NCI-H510A (cell line): Measurements from ENCODE around the gene SPATA20.

Experiments used
- DNase-seq: peaks from one replicate; lab custom pipeline; 2025; lab: John Stamatoyannopoulos, UW

Gene SPATA20

DNA sequence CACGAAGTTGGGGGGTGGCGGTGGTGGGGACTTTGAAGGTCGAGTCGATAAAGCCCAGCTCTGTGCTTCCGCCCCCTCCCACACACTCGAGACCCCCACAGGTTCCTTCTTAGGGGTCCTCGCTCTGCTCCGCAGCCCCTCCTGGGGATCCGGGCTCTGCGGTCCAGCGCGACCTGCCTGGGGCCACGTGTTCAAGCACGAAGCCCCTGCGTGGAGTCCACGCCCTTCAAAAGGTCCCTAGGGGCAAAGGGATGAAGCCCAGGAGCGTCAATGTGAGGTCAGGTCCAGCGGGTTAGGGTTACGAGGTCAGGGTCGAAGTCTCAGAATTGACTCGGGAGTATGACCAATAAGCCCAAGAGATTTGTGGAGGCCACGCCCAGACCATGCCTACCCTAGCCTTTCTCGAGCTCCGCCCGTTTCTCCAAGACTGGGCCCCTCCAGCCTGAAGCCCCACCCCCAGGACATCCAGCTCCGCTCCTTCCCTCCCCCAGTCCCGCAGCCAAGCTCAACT is 12.8 kb downstream of the SPATA20 start:
- no peak for DNase-seq

DNA sequence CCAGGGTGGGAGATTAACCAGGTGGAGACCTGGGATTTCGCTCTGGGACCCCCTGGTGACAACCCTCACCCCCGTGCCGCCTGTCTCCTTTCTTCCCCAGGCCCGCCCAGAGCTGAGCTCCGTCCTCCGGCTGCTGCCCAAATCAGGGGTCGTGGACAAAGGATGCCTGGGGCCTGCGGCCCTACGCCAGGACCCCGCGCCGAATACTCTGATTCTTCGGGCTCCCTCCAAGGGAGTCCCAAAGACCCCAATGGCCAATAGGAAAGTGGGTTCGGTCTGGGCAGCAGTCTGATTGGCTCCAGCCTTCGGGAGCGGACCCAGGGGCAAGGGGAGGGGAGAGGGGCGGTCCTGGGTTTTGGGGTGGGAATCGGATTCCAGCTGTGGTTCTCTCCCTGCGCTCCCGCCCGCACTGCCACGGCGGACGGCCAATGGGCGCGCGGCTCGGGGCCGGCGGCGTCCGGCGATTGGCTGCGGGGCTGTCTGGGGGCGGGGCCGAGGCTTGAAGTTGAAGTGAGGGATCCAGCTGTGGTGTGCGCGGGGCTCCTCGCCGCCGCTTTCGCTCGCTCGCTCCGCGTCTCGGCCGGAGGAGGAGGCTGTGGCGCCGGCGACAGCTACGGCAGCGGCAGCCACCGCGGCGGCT is 13.3 kb downstream of the SPATA20 start, which contains the start of gene CACNA1G:
Gene CACNA1G, plus strand, starts transcription at position 531 of the 640 bp plus-strand sequence. CDS start 745 bp downstream, outside the sequence.
- peak; percentile 88 for DNase-seq

DNA sequence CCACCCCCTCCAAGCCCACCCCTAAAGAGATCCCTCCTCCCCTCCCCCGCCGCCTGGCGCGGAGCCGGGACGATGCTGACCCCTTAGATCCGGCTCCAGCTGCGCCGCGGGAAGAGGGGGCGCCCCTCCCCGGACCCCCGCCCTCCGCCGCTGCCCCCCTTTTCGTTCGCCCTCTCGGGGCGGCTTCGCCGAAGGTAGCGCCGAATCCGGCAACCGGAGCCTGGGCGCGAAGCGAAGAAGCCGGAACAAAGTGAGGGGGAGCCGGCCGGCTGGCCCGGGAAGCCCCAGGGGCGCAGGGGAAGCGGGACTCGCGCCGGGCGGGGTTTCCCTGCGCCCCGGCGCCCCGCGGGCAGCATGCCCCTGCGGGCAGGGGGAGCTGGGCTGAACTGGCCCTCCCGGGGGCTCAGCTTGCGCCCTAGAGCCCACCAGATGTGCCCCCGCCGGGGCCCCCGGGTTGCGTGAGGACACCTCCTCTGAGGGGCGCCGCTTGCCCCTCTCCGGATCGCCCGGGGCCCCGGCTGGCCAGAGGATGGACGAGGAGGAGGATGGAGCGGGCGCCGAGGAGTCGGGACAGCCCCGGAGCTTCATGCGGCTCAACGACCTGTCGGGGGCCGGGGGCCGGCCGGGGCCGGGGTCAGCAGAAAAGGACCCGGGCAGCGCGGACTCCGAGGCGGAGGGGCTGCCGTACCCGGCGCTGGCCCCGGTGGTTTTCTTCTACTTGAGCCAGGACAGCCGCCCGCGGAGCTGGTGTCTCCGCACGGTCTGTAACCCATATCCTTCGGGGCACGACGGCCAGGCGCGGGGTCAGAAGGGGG is 14.2 kb downstream of the SPATA20 start:
- DNase-seq, result no peak

DNA sequence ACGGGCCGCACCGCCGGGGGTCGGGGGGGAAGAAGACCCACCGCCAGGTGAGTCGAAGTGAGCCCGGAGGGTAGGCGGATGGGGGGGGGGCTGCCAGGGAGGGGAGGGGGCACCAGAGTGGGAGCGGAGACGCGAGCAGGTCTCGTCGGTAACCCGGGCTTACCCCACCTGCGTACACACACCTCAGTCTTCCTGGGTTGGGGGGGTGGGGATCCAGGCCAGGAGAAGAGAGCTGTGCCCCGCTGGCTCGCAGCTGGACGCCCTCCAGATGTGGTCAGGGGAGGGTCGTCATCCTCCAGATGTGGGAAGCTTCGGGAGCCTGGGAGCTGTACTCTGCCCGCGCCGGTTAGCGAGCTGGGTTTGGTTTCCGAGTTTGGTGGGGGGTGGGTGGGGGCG is 14.8 kb downstream of the SPATA20 start:
- no peak for DNase-seq

DNA sequence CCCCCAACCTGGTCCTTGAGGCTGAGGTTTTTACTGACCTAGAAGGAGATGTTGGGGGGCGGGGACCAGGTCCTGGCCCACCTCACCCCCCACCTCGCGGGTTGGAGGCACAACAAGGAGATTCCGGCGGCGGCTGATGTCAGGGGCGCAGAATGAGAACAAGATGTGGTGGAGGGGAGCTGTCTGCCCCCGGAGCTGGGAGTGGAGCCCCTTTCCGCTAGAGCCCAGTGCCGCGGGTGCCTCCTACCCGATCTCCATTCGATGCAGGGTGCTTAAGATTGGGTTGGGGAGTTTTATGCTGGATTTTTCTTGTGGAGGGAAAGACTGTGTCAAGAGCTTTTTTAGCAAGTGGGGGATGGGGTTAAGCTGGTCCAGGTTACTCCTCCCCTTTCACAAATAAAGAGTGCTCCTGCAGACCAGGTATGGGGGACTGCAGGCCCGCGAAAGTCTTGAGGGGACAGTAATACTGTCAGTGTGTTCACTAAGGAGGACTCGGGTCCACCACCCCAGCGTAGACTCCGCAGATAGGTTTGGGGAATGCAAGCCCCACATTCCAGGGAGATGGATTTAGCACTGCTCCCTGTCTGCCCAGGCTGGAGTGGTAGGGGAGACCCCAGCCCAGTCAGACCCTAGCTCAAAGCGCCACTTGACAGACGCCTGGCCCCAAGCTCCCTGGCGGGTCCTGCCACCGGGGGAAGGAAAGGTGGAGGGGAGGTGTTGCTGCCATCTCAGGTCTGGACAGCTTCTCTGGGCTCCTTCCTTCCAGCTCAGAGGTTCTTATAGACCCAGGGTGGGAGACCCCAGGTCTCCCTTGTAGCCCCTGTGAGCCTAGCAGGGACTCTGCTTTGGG is 15.5 kb downstream of the SPATA20 start:
- no peak for DNase-seq

DNA sequence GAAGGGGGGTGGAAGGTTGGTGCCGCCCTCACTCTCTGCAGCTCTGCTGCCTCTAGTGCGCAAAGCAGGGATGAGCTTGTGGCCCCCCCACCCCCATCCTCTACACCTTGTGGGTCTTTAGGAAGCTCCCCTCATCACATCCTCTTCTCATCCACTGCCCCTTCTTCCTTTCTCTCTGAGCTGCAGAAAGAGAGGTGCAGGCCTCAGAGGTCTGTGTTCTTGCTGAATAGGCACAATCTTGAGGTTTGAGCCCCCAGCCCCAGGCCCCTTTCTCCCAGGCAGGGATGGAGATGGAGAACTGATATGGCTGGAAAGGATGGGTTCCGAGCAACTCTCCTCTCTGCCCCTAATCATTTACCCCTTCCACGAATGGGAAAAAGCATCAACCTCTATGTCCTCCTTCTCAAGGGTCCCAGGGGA is 16.1 kb downstream of the SPATA20 start:
- no peak for DNase-seq

DNA sequence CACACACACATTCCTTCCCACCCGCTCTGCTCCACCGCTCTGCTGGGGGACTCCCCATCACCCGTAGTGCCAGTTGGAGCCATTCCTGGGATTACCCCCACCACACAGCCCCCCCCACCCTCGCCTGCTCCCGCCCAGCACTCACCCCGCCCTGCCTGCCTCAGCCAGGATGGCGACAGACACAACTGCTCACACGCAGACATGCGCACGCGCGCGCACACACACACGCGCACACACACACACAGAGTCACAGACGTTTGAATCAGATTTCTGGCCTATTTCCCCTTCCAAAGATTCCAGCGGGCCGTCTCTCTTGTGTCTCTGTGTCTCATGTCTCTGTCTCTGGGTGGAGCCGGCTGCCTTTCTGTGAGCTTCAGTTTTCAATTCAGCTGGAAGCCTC is 17.9 kb downstream of the SPATA20 start:
- DNase-seq, result no peak

DNA sequence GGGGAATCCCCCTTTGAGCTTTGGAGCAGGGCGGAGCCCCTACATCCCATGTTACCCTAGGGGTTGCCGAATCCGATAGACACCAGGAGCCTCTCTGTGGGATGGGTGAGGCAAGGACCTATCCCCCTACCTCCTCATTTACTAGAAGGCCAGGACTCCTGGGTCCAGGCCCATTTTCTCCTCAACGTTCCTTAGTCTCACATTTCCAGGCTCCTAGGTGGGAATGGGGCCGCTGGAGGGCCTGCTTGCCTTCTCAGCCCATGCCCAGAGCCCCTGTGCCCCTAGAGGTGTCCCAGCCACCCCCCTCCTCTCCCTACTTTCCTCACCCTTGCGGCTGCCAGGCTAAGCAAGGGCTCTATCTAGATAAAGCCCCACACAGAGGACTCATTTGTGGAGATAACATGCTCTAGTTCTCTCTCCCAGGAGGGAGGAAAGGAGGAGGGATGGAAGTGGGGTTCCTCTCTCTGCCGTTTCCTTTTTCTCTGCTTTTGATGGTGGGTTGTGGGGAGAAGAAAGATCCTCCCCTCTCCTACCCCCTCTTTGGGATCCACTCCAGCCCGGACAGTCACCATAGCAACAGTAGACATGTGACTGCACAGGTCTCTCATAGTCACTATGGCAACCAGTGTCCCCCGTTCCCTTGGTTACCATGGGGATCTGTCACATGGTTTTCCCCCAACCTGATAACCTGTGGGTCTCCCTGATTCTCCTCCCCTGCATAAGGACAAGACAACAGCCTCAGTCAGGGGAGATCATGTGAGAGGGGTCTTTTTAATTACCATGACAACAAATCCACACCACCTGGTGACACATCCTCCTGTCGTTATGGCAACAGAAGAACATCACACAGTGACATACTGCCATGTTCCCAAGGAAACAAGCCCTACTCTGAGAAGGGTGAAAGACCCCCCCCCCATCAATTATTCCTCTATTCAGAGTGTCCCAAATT is 18.7 kb downstream of the SPATA20 start:
- DNase-seq, result no peak

DNA sequence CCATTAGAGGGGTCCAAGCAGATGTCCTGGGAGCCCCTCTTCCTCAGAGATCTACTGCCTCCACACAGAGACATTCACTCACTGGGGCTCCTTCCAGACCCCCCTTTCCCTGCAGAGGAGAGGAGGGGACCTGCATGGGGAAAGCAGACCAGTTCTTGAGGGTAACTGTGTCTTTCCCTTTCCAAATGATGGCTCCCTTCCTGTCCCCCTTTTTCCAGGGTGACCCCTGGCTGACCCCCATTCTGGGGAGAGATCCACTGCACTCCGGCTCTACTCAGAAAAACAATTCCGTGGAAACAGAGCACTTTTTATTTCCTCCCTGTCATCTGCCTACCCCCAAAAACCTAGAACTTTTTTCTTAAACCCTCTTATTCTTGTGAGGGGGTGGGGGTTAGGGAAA is 19.9 kb downstream of the SPATA20 start:
- DNase-seq, result no peak

DNA sequence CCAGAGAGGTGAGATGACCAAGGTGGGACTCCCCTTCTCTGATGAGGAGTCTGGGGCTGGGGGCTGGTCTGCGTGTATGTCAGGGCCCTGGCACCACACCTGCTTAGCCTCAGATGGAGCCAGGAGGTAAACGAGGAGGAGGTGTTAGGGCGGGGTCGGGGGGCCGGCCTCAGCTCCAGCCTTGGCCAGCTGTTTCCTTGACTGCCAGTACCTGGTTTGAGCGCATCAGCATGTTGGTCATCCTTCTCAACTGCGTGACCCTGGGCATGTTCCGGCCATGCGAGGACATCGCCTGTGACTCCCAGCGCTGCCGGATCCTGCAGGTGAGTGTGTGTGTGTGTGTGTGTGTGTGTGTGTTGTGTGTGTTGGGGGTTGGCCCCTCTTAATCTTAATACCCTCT is 21.7 kb downstream of the SPATA20 start:
- no peak for DNase-seq

DNA sequence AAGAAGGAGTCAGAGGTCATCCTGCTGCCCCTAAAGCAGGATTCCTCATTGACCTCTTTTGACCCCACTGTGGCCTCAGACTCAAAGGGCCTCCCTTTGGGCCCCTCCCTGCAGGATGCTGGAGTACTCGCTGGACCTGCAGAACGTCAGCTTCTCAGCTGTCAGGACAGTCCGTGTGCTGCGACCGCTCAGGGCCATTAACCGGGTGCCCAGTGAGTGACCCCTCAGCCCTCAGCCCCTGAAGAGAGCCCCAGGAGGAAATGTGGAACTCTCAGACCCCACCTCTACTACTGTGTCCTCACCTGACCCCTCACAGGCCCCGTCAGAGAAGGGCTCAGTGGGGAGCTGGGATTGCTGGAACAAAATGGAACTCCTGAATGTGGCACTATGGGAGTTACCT is 22.6 kb downstream of the SPATA20 start:
- DNase-seq, result no peak

DNA sequence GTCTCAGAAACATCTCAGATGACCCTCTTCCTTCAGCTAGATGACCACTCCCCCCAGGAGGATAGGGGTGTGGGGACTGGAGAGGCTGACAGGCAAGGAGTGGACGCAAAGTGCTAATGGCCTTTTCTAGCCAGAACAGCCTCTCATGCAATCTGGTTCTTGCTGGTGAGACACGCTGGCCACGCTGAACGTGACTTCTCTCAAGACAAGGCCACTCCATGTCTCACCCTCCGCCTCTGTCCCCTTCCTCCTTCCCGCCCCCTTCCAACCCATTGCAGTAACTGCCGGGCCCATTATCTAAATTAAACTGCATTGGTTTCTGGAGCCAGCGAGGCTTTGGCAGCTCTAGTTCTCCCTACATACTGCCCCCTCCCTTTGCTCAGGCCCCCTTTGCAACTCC is 23.1 kb downstream of the SPATA20 start:
- DNase-seq, result no peak

DNA sequence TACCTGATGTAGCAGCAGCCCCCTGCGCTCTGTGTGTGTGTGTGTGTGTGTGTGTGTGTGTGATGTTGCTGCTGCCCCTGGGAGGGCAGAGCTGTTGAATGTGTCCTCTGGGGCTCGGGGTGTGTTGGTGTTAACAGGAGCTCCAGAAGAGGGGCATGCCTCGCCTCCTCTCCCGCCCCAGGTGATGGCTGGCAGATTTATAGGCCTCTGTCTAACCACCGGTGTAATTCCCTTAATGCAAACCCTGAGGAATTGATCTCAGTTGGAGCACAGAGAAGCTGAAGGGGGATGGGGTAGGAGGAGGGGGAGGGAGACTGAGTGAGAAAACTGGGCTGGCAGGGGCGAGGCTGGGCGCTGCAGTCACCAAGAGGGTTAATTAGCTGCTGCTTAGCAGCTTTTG is 23.6 kb downstream of the SPATA20 start:
- no peak for DNase-seq

DNA sequence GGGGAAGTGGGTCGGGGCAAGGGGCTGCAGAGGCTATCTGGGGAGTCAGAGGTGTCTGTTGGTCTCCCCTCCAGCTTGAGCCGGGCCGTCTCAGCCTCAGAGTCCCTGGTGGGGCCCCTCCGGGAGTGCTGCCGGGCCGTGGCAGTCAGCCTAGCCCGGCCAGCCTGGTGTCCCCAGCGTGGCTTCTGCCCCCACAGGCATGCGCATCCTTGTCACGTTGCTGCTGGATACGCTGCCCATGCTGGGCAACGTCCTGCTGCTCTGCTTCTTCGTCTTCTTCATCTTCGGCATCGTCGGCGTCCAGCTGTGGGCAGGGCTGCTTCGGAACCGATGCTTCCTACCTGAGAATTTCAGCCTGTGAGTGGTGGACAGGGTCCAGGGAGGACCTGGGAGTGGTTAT is 24.7 kb downstream of the SPATA20 start:
- DNase-seq, result no peak

DNA sequence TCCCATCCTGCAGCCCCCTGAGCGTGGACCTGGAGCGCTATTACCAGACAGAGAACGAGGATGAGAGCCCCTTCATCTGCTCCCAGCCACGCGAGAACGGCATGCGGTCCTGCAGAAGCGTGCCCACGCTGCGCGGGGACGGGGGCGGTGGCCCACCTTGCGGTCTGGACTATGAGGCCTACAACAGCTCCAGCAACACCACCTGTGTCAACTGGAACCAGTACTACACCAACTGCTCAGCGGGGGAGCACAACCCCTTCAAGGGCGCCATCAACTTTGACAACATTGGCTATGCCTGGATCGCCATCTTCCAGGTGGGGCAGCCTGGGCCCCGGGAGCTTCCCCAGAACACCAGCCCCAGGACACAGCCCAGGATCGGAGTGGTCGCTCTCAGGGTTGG is 25.6 kb downstream of the SPATA20 start:
- no peak for DNase-seq

DNA sequence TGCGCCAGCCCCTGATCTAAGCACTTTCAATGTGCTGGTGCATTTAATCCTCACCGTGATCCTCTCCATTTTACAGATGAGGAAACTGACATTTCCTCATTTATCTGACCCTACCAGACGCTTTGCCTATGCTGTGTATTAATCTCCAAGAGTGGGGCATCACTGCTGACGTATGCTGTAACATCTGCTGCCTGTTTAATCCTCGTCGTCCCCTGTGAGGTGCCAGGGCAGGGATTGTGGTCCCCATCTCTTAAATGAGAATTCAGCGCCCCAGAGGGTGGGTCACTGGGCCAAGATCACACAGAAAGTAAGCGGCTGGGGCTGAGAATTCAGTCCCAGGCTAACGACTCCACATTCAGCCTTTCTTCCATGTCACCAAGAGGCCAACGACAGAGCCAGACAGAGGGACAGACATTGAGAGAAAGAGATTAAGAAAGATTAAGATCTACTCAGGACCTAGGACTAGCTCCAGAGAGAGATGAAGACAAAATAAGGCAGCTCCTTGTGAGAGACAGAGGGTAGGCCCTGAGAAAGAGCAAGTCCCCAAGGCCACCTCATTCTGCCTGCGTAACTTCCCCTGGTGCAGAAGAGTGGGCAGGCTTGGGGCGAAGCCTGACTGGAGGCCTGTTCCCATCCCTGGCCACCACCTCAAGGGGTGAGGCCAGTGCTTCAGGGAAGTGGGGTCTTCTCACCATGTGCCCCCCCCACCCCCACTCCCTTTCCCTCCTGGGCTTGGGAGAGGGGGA is 27.1 kb downstream of the SPATA20 start:
- DNase-seq, result no peak

DNA sequence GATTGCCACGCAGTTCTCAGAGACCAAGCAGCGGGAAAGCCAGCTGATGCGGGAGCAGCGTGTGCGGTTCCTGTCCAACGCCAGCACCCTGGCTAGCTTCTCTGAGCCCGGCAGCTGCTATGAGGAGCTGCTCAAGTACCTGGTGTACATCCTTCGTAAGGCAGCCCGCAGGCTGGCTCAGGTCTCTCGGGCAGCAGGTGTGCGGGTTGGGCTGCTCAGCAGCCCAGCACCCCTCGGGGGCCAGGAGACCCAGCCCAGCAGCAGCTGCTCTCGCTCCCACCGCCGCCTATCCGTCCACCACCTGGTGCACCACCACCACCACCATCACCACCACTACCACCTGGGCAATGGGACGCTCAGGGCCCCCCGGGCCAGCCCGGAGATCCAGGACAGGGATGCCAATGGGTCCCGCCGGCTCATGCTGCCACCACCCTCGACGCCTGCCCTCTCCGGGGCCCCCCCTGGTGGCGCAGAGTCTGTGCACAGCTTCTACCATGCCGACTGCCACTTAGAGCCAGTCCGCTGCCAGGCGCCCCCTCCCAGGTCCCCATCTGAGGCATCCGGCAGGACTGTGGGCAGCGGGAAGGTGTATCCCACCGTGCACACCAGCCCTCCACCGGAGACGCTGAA is 28.7 kb downstream of the SPATA20 start:
- DNase-seq, result peak; percentile 79

DNA sequence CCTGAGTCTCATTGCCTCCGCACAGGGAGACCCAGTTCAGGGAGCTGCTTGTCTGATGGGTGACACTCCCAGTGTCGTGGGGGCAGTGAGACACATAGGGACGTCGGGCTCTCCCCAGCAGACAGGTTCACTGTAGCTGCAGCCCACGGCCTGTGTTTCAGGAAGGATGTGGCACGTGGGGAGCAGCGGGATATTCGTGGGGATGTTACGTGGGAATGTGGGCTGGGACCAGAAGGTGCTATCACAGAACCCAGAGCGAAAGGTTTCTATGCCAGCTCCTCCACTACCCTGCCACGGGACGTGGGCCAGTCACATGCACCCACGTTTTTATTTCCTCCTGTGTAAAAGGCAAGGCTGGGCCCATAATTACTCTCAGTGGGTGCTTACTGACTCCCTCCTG is 29.9 kb downstream of the SPATA20 start:
- DNase-seq, result no peak

DNA sequence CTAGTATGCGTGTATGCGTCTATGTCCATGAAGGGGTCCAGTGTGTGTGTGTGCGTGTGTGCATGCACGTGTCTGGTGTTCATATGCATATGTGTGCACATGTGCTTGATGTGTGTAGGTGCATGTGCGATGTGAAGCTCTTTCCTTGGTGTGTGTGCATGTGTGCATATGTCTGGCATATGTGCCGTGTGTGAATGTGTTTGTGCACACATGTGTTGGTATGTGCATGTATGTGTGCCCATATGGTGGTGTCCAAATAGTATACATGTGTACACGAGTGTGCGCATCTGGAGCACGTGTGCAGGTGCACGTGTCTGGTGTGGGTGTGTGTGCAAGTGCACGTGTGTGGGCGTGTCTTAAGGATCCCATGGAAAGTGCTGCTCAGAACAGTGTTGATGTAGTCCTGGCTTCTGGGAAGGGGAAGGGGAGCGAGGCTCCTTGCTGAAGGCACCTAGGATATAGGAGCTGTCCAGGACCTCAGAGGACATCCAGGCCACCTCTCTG is 30.5 kb downstream of the SPATA20 start:
- no peak for DNase-seq

DNA sequence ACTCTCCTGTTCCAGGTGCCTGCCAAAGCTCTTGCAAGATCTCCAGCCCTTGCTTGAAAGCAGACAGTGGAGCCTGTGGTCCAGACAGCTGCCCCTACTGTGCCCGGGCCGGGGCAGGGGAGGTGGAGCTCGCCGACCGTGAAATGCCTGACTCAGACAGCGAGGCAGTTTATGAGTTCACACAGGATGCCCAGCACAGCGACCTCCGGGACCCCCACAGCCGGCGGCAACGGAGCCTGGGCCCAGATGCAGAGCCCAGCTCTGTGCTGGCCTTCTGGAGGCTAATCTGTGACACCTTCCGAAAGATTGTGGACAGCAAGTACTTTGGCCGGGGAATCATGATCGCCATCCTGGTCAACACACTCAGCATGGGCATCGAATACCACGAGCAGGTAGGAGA is 31.2 kb downstream of the SPATA20 start:
- DNase-seq, result no peak
